ENCODE results near the gene KCMF1.

KCMF1 gene

GRCh38 chr2:85088921-85089320 is 118.0 kb downstream of the KCMF1 start:
- no peaks in the 10 kb centered on the region for H3K36me3 Mint-ChIP-seq (ENCODE audit: low read depth)
- no peaks in the 10 kb centered on the region for H3K27me3 Mint-ChIP-seq
- peaks cover 2% of the 10 kb centered on the region for H3K4me1 Mint-ChIP-seq (ENCODE audit: low read depth)
- DNase-seq = no peak
- no peak overlapping the region for H3K4me3 Mint-ChIP-seq
- no peaks in the 10 kb centered on the region for H3K9me3 Mint-ChIP-seq
- no peak overlapping the region for H3K27ac Mint-ChIP-seq

- Mint-ChIP-seq H3K27me3 (no peaks in the 10 kb centered on the region), H3K36me3 (ENCODE audit: low read depth) (no peaks in the 10 kb centered on the region), H3K4me3 (no peak overlapping the region), H3K4me1 (ENCODE audit: low read depth) (peaks cover 2% of the 10 kb centered on the region), H3K9me3 (no peaks in the 10 kb centered on the region), H3K27ac (no peak overlapping the region)
- no peak for DNase-seq
Observed at GRCh38 chr2:85089585-85089984, 118.6 kb downstream of the KCMF1 start.

GRCh38 chr2:85091838-85092237 is 120.9 kb downstream of the KCMF1 start:
- no peaks in the 10 kb centered on the region for H3K9me3 Mint-ChIP-seq
- no peak overlapping the region for H3K27ac Mint-ChIP-seq
- no peaks in the 10 kb centered on the region for H3K4me1 Mint-ChIP-seq (ENCODE audit: low read depth)
- DNase-seq = no peak
- H3K27me3 Mint-ChIP-seq = peaks cover 14% of the 10 kb centered on the region
- no peaks in the 10 kb centered on the region for H3K36me3 Mint-ChIP-seq (ENCODE audit: low read depth)
- no peak overlapping the region for H3K4me3 Mint-ChIP-seq

GRCh38 chr2:85095094-85095493 is 124.1 kb downstream of the KCMF1 start:
- no peaks in the 10 kb centered on the region for H3K36me3 Mint-ChIP-seq (ENCODE audit: low read depth)
- no peaks in the 10 kb centered on the region for H3K4me1 Mint-ChIP-seq (ENCODE audit: low read depth)

GRCh38 chr2:85096616-85097015 is 125.7 kb downstream of the KCMF1 start:
- H3K27me3 Mint-ChIP-seq = peaks cover 26% of the 10 kb centered on the region
- no peak overlapping the region for H3K27ac Mint-ChIP-seq
- no peaks in the 10 kb centered on the region for H3K9me3 Mint-ChIP-seq
- DNase-seq = no peak
- no peak overlapping the region for H3K4me3 Mint-ChIP-seq
- H3K36me3 Mint-ChIP-seq (ENCODE audit: low read depth) = no peaks in the 10 kb centered on the region
- H3K4me1 Mint-ChIP-seq (ENCODE audit: low read depth) = no peaks in the 10 kb centered on the region

More at GRCh38 chr2:85095094-85095493, 124.1 kb downstream of the KCMF1 start:
- H3K27me3 Mint-ChIP-seq = peaks cover 23% of the 10 kb centered on the region
- H3K27ac Mint-ChIP-seq = no peak overlapping the region
- no peaks in the 10 kb centered on the region for H3K9me3 Mint-ChIP-seq
- no peak overlapping the region for H3K4me3 Mint-ChIP-seq
- DNase-seq = no peak

GRCh38 chr2:85104228-85104627 is 133.3 kb downstream of the KCMF1 start:
- Mint-ChIP-seq H3K36me3 (ENCODE audit: low read depth) (no peaks in the 10 kb centered on the region), H3K4me1 (ENCODE audit: low read depth) (no peaks in the 10 kb centered on the region)
- no peak for DNase-seq

GRCh38 chr2:85106489-85107180 is 135.7 kb downstream of the KCMF1 start:
- Mint-ChIP-seq H3K27ac (no peak overlapping the region), H3K4me3 (no peak overlapping the region), H3K36me3 (ENCODE audit: low read depth) (no peaks in the 10 kb centered on the region), H3K4me1 (ENCODE audit: low read depth) (no peaks in the 10 kb centered on the region), H3K27me3 (peaks cover 8% of the 10 kb centered on the region), H3K9me3 (no peaks in the 10 kb centered on the region)
- no peak for DNase-seq

More at GRCh38 chr2:85104228-85104627, 133.3 kb downstream of the KCMF1 start:
- Mint-ChIP-seq H3K4me3 (no peak overlapping the region), H3K27ac (no peak overlapping the region), H3K27me3 (peaks cover 6% of the 10 kb centered on the region), H3K9me3 (no peaks in the 10 kb centered on the region)

Measured in activated T-cell treated with anti-CD3 and anti-CD28 coated beads, Interleukin-2, amount 50 U/mL, for 24 hours (primary cell).